Ishikawa (cell line): ENCODE data around the gene PIK3C2G.

Experiments
- CEBPB ChIP-seq: IDR thresholded peaks from 2 replicates; pipeline ENCODE4 v1.6.1; 2012
- CREB1 ChIP-seq: IDR thresholded peaks from 2 replicates; pipeline ENCODE4 v1.6.1; 2012; ENCODE audit warnings: low read depth
- EGR1 ChIP-seq: IDR thresholded peaks from 2 replicates; pipeline ENCODE4 v1.6.1; 2012
- EP300 ChIP-seq: IDR thresholded peaks from 2 replicates; pipeline ENCODE4 v1.6.1; 2012; ENCODE audit warnings: borderline replicate concordance
- FOXM1 ChIP-seq: IDR thresholded peaks from 2 replicates; pipeline ENCODE4 v1.6.1; 2012; ENCODE audit warnings: low read depth, borderline replicate concordance
- NFIC ChIP-seq: IDR thresholded peaks from 2 replicates; pipeline ENCODE4 v1.6.1; 2012
- RAD21 ChIP-seq: IDR thresholded peaks from 2 replicates; pipeline ENCODE4 v1.6.1; 2012; ENCODE audit warnings: low read depth
- TAF1 ChIP-seq: IDR thresholded peaks from 2 replicates; pipeline ENCODE4 v1.6.1; 2012; ENCODE audit warnings: low read depth, mild to moderate bottlenecking
- TCF12 ChIP-seq: IDR thresholded peaks from 2 replicates; pipeline ENCODE4 v1.6.1; 2012; ENCODE audit warnings: low read depth
- TEAD4 ChIP-seq: IDR thresholded peaks from 2 replicates; pipeline ENCODE4 v1.6.1; 2012
- YY1 ChIP-seq: IDR thresholded peaks from 2 replicates; pipeline ENCODE4 v1.6.1; 2012; ENCODE audit warnings: low read depth
- ZBTB7A ChIP-seq: IDR thresholded peaks from 2 replicates; pipeline ENCODE4 v1.6.1; 2012; ENCODE audit warnings: low read depth
- TF ChIP-seq, protein P1 (sequence below): IDR thresholded peaks from 2 replicates; pipeline ENCODE4 v1.6.1; 2012
- TF ChIP-seq, protein P2 (sequence below): IDR thresholded peaks from 2 replicates; pipeline ENCODE4 v1.6.1; 2012
- TF ChIP-seq, protein P3 (sequence below): IDR thresholded peaks from 2 replicates; pipeline ENCODE4 v1.6.1; 2012; ENCODE audit warnings: low read depth, mild to moderate bottlenecking

The PIK3C2G gene

DNA sequence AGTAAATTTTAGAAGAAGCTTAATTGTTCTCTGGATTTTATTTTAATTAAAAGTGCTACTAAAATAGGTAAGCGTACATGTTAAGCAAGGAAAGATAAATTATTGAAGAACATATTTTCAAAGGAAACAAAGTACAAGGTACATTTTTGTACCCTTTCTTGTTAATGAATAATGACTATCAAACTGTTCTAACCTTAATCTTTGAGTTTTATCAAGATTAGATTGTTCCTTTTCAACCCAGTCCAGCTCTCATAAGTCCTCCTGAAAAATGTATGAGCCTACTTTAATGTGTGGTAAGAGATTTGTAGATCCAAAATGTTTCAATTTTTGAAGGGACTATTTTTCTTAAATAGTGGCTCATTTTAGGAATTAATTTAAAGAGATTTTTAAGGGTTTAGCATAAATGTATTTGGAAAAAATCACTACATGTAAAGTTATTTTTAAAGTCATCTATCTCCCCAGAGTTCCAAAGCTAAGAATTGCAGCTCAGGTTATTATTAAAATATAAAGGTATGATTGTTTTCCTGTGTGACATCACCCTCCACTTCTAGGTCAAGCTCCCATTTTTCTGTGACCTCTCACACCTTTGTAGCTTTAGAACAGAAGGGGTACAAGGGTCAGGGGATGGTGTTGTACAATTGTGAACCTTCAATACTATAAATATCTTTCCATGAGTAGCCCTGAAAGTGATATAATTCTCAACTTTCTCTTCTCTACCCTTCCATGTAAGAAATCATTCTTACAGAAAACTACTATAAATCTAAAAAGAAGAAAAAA lies 1.2 kb upstream of the PIK3C2G start:
- no peak for TF ChIP-seq CREB1

DNA sequence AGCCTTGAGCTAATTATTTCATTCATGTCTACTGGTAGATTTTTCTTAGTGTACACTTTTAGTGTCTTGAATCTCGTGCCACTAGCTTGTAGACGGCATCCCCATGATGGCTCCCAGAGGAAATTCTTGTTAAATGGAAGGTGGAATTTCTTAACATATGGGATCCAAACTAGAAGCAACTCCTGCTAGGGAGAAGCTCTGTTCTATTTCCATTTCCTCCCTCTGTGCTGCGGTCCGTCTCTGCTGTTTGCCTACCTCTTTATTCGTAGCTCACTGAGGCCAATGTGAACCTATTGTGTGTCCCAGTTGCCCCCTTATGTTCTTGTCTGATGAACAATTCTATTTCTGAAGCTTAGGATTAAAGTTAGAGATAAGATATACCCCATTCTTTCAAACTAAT lies 588 bp downstream of the PIK3C2G start:
- TF ChIP-seq, protein P1, sequence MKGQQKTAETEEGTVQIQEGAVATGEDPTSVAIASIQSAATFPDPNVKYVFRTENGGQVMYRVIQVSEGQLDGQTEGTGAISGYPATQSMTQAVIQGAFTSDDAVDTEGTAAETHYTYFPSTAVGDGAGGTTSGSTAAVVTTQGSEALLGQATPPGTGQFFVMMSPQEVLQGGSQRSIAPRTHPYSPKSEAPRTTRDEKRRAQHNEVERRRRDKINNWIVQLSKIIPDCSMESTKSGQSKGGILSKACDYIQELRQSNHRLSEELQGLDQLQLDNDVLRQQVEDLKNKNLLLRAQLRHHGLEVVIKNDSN = no peak
- TF ChIP-seq EP300 (no peak), TEAD4 (no peak), RAD21 (no peak), TAF1 (no peak)

DNA sequence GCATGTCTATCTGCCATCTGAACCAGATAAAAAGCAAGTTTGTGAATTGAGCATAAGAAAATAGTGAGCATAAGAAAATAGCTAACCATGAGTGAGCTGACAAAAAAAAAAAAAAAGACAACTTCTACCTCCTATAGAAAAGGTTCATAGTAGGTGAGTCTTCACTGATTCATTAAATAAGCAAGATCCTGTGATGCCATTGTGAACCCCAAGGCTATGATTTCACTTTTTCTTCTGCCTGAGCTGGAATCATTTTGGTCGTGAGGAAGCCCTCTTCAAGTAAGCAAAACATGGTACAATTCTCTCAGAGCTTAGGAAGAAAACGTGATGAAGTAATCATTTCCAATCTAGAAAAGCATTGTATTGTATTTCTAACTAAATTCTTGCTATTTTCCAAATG lies 1.2 kb downstream of the PIK3C2G start:
- TF ChIP-seq, protein P2, sequence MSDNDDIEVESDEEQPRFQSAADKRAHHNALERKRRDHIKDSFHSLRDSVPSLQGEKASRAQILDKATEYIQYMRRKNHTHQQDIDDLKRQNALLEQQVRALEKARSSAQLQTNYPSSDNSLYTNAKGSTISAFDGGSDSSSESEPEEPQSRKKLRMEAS = no peak
- TF ChIP-seq, protein P3, sequence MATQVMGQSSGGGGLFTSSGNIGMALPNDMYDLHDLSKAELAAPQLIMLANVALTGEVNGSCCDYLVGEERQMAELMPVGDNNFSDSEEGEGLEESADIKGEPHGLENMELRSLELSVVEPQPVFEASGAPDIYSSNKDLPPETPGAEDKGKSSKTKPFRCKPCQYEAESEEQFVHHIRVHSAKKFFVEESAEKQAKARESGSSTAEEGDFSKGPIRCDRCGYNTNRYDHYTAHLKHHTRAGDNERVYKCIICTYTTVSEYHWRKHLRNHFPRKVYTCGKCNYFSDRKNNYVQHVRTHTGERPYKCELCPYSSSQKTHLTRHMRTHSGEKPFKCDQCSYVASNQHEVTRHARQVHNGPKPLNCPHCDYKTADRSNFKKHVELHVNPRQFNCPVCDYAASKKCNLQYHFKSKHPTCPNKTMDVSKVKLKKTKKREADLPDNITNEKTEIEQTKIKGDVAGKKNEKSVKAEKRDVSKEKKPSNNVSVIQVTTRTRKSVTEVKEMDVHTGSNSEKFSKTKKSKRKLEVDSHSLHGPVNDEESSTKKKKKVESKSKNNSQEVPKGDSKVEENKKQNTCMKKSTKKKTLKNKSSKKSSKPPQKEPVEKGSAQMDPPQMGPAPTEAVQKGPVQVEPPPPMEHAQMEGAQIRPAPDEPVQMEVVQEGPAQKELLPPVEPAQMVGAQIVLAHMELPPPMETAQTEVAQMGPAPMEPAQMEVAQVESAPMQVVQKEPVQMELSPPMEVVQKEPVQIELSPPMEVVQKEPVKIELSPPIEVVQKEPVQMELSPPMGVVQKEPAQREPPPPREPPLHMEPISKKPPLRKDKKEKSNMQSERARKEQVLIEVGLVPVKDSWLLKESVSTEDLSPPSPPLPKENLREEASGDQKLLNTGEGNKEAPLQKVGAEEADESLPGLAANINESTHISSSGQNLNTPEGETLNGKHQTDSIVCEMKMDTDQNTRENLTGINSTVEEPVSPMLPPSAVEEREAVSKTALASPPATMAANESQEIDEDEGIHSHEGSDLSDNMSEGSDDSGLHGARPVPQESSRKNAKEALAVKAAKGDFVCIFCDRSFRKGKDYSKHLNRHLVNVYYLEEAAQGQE = no peak
- TF ChIP-seq EP300 = no peak
- no peak for TF ChIP-seq CREB1
- TF ChIP-seq FOXM1 = no peak
- no peak for TF ChIP-seq YY1
- TF ChIP-seq, protein P1 = no peak
- TF ChIP-seq TCF12 = no peak
- no peak for TF ChIP-seq RAD21
- no peak for TF ChIP-seq ZBTB7A

DNA sequence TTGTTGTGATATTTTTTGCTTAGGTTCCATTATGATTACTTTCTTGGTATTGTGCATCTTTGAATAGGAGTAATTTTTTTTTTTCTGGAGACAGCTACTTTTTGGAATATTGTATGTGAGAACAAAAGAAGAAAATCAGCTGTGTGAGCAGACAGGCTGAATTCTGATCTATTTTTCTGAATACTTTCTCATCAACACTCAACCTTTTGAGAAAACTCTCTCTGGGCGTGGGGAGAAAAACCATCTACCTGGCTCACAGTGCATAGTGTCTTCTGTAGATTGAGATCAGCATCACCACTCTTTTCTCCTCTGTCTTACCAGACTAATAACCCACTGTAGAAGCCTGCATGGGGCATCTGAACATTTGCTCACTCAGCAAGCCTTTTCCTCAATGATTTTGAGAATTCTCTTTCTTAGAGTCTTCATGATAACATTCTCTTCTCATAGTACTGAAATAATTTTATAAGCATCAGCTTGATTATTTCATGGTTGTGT lies 3.3 kb downstream of the PIK3C2G start:
- TF ChIP-seq, protein P3 = no peak
- no peak for TF ChIP-seq TAF1
- no peak for TF ChIP-seq FOXM1
- TF ChIP-seq, protein P1 = no peak
- TF ChIP-seq ZBTB7A = no peak
- no peak for TF ChIP-seq NFIC
- no peak for TF ChIP-seq TEAD4
- TF ChIP-seq RAD21 = no peak
- TF ChIP-seq EGR1 = no peak

DNA sequence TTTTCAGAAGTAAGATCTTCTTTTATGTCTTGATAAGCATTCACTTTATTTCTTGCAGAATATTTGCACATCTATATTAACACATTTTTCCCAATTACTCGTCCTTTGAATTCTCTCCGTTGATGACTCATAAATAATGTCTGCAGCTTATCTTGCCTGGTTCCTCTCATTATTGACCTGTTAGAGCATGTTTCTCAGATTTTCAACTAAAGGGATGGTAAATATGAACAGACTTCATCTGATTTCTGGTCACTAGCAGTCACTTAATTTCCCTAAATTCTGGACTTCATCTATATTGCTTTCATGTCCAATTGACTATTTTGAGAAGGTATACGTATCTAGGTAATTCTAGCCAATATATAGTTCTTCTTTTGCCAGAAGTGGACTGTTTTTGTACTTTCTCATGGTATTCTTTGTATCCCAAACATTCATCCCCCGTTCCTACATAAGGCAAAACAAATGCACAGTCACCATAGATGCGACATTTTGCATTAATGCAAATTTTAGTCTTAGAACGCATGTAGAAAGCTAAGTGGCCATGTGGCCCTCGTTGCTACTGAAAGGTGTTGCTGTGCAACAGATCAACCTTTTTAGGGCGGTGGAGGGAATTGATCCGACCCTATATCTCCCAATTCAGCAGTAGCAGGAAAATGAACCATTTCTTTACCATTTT lies 6.2 kb downstream of the PIK3C2G start:
- TF ChIP-seq CREB1 (no peak), EGR1 (no peak), TEAD4 (no peak), FOXM1 (no peak), TAF1 (no peak), ZBTB7A (no peak), NFIC (no peak), CEBPB (no peak), TCF12 (no peak), YY1 (no peak), RAD21 (no peak), EP300 (no peak)
- TF ChIP-seq, protein P1 = no peak
- TF ChIP-seq, protein P3 = no peak
- TF ChIP-seq, protein P2 = no peak
